Measurements from ENCODE around the gene TENT5A. TPM values are rescaled to one million over a fixed set of nuclear protein-coding genes. Genes with fewer than 3 reads are reported as not detected.

The TENT5A gene
- total and polyA plus RNA-seq, 4 donors: 4.0 to 13.6 (median 11.4) TPM

GRCh38 chr6:81748994-81749393, 3.5 kb downstream of the TENT5A start (continued):
- TF ChIP-seq CTCF (IDR thresholded peaks at IDR 0.05; ENCODE audit: low read depth, low read length, missing input control): no peak
- TF ChIP-seq ATF3 (IDR thresholded peaks at IDR 0.05): no peak
- no peak for TF ChIP-seq RAD21 (IDR thresholded peaks at IDR 0.05)
- no peak for TF ChIP-seq TAF1 (conservative IDR thresholded peaks at IDR 0.05)
- TF ChIP-seq EGR1 (IDR thresholded peaks at IDR 0.05; ENCODE audit: low read depth in 2 of 2): no peak
- no peak for TF ChIP-seq GABPA (IDR thresholded peaks at IDR 0.05 in 1 of 2, conservative IDR thresholded peaks at IDR 0.05 in 1 of 2)
- no peak for TF ChIP-seq HNF4G (IDR thresholded peaks at IDR 0.05)
- no peak for TF ChIP-seq YY1 (IDR thresholded peaks at IDR 0.05)

GRCh38 chr6:81747327-81747726, 5.2 kb downstream of the TENT5A start:
- no peak for TF ChIP-seq MAX (IDR thresholded peaks at IDR 0.05)
- no peak for TF ChIP-seq FOXA2 (IDR thresholded peaks at IDR 0.05)
- TF ChIP-seq JUND (IDR thresholded peaks at IDR 0.05): no peak
- no peak for TF ChIP-seq HNF4G (IDR thresholded peaks at IDR 0.05)
- no peak for TF ChIP-seq GABPA (IDR thresholded peaks at IDR 0.05 in 1 of 2, conservative IDR thresholded peaks at IDR 0.05 in 1 of 2)
- TF ChIP-seq ZBTB33 (IDR thresholded peaks at IDR 0.05): no peak
- Histone ChIP-seq H3K9ac (ENCODE audit: low read depth in 1 of 2, low read length in 2 of 2) (no peak overlapping the region), H3K36me3 (ENCODE audit: control insufficient read depth in 4 of 4, insufficient read depth in 3 of 4, low read depth in 1 of 4, low read length in 3 of 4) (peaks cover 2 to 16% (median 5%) of the 10 kb centered on the region in 4 donors), H3K27me3 (ENCODE audit: control insufficient read depth in 4 of 4, insufficient read depth in 4 of 4, low read length in 3 of 4) (no peaks in the 10 kb centered on the region), H3K4me1 (ENCODE audit: control insufficient read depth in 4 of 4, insufficient read depth in 4 of 4, low read length in 3 of 4) (peaks cover 2 to 18% (median 9%) of the 10 kb centered on the region in 4 donors), H3K9me3 (ENCODE audit: control insufficient read depth in 4 of 4, low read length in 3 of 4) (no peaks in the 10 kb centered on the region), H3K27ac (ENCODE audit: low read depth in 1 of 2, low read length in 2 of 2) (no peak overlapping the region), H3K4me3 (ENCODE audit: low read depth in 1 of 3, low read length in 3 of 3) (no peak overlapping the region)
- DNase-seq (ENCODE audit: low spot score): no peak
- 80% methylated on average over 4 of the region's 4 CpGs for WGBS

GRCh38 chr6:81744131-81744530, 8.3 kb downstream of the TENT5A start:
- Histone ChIP-seq H3K4me3 (ENCODE audit: low read depth in 1 of 3, low read length in 3 of 3) (no peak overlapping the region), H3K4me1 (ENCODE audit: control insufficient read depth in 4 of 4, insufficient read depth in 4 of 4, low read length in 3 of 4) (peaks cover 2 to 11% (median 6%) of the 10 kb centered on the region in 4 donors), H3K9ac (ENCODE audit: low read depth in 1 of 2, low read length in 2 of 2) (no peak overlapping the region), H3K36me3 (ENCODE audit: control insufficient read depth in 4 of 4, insufficient read depth in 3 of 4, low read depth in 1 of 4, low read length in 3 of 4) (peaks cover 2 to 16% (median 5%) of the 10 kb centered on the region in 4 donors), H3K27me3 (ENCODE audit: control insufficient read depth in 4 of 4, insufficient read depth in 4 of 4, low read length in 3 of 4) (no peaks in the 10 kb centered on the region), H3K27ac (ENCODE audit: low read depth in 1 of 2, low read length in 2 of 2) (no peak overlapping the region), H3K9me3 (ENCODE audit: control insufficient read depth in 4 of 4, low read length in 3 of 4) (no peaks in the 10 kb centered on the region)
- no peak for DNase-seq (ENCODE audit: low spot score)
- TF ChIP-seq HNF4A (conservative IDR thresholded peaks at IDR 0.05) (no peak), JUND (IDR thresholded peaks at IDR 0.05) (no peak), FOXA2 (IDR thresholded peaks at IDR 0.05) (no peak), ZBTB33 (IDR thresholded peaks at IDR 0.05) (no peak), REST (IDR thresholded peaks at IDR 0.05) (no peak), SP1 (IDR thresholded peaks at IDR 0.05) (no peak), GABPA (IDR thresholded peaks at IDR 0.05 in 1 of 2, conservative IDR thresholded peaks at IDR 0.05 in 1 of 2) (no peak), RXRA (IDR thresholded peaks at IDR 0.05) (no peak), HNF4G (IDR thresholded peaks at IDR 0.05) (no peak), RAD21 (IDR thresholded peaks at IDR 0.05) (no peak)
- WGBS: 63% methylated on average over 2 of the region's 2 CpGs

Measured in liver (tissue), 9 donors.